PFSK-1 (cell line): ENCODE data around the gene INPP4B.

Source experiments
- POLR2AphosphoS5 ChIP-seq: IDR thresholded peaks from 2 replicates; pipeline ENCODE4 v1.6.1; 2012; ENCODE audit warnings: low read depth, mild to moderate bottlenecking, control low read depth, low read length, moderate library complexity
- TAF1 ChIP-seq: IDR thresholded peaks from 2 replicates; pipeline ENCODE4 v1.6.1; 2012; ENCODE audit warnings: low read length, control low read depth, borderline replicate concordance; ENCODE audit not compliant: insufficient read depth
- TF ChIP-seq, protein P1 (sequence below), 2 experiments: IDR thresholded peaks; 2 replicates each; pipeline versions ENCODE4 v1.6.1 to v1.8.0; 2011 to 2012; ENCODE audit warnings: low read depth in 2 of 2, low read length in 2 of 2, control low read depth in 1 of 2, inconsistent platforms in 1 of 2, mild to moderate bottlenecking in 1 of 2, moderate library complexity in 1 of 2; ENCODE audit not compliant: insufficient read depth in 1 of 2

DNA sequence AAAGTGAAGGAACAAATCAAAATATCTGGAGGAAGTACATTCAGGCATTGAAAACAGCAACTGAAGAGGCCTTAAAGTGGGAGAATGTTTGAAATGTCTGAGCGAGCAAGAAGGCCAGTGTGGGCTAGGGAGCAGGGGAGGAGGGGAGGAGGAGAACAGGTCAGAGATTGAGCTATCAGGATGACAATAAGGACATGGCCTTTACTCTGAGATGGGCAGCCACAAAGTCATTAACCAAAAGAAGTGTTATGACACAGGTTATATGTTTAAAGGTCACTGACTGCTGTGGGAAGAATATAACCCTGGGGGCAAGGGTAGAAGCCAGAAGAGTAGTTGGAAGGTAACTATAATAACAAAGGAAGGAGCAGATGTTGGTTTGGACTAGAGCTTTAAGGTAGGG is 315.4 kb downstream of the INPP4B start:
- TF ChIP-seq POLR2AphosphoS5 (no peak), TAF1 (no peak)
- TF ChIP-seq, protein P1, sequence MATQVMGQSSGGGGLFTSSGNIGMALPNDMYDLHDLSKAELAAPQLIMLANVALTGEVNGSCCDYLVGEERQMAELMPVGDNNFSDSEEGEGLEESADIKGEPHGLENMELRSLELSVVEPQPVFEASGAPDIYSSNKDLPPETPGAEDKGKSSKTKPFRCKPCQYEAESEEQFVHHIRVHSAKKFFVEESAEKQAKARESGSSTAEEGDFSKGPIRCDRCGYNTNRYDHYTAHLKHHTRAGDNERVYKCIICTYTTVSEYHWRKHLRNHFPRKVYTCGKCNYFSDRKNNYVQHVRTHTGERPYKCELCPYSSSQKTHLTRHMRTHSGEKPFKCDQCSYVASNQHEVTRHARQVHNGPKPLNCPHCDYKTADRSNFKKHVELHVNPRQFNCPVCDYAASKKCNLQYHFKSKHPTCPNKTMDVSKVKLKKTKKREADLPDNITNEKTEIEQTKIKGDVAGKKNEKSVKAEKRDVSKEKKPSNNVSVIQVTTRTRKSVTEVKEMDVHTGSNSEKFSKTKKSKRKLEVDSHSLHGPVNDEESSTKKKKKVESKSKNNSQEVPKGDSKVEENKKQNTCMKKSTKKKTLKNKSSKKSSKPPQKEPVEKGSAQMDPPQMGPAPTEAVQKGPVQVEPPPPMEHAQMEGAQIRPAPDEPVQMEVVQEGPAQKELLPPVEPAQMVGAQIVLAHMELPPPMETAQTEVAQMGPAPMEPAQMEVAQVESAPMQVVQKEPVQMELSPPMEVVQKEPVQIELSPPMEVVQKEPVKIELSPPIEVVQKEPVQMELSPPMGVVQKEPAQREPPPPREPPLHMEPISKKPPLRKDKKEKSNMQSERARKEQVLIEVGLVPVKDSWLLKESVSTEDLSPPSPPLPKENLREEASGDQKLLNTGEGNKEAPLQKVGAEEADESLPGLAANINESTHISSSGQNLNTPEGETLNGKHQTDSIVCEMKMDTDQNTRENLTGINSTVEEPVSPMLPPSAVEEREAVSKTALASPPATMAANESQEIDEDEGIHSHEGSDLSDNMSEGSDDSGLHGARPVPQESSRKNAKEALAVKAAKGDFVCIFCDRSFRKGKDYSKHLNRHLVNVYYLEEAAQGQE (IDR thresholded peaks at IDR 0.05; ENCODE audit: insufficient read depth in 1 of 2, low read depth in 2 of 2, low read length in 2 of 2), result no peak
